Vagina (tissue), 2 donors: ENCODE measurements around the gene SAC3D1. TPM values are rescaled to one million over a fixed set of nuclear protein-coding genes. Genes with fewer than 3 reads are reported as not detected.

Experiments used
- DNase-seq, 2 donors: peaks; one replicate each; pipeline ENCODE4 v3.0.0-alpha.2; 2017; ENCODE audit errors: extremely low spot score in 2 of 2
- H3K27ac ChIP-seq: fragments of 200-600 bp; sonication (generic); one replicate; pipeline ENCODE4 v1.5.1; 2019
- H3K27me3 ChIP-seq: fragments of 200-600 bp; sonication (generic); one replicate; pipeline ENCODE4 v1.5.1; 2019
- H3K36me3 ChIP-seq, 2 donors: fragments of 200-600 bp; sonication (generic); one replicate each; pipeline ENCODE4 v1.5.1; 2017 to 2019
- H3K4me1 ChIP-seq: fragments of 200-600 bp; sonication (generic); one replicate; pipeline ENCODE4 v1.5.1; 2019
- H3K4me3 ChIP-seq, 2 donors: fragments of 200-600 bp; sonication (generic); 1 replicate in 1 of 2; 2 replicates in 1 of 2; pipeline ENCODE4 v1.5.1; 2016 to 2019
- H3K9me3 ChIP-seq: fragments of 200-600 bp; sonication (generic); one replicate; pipeline ENCODE4 v1.5.1; 2019
- CTCF ChIP-seq, 3 experiments: fragments of 450-650 bp in 2 of 3; fragments of 200-600 bp in 1 of 3; sonication (generic) in 1 of 3; IDR thresholded peaks; one replicate each; pipeline ENCODE4 v1.5.1; 2017 to 2019; ENCODE audit warnings: antibody characterized with exemption in 3 of 3, mild to moderate bottlenecking in 2 of 3, moderate library complexity in 2 of 3
- POLR2A ChIP-seq, 2 donors: fragments of 450-650 bp; IDR thresholded peaks; one replicate each; pipeline ENCODE4 v1.6.1; 2017; ENCODE audit warnings: antibody characterized with exemption in 2 of 2, mild to moderate bottlenecking in 2 of 2, moderate library complexity in 2 of 2
- POLR2AphosphoS5 ChIP-seq, 2 donors: sonication (generic); formaldehyde crosslinking; IDR thresholded peaks; one replicate each; pipeline ENCODE4 v1.9.0; 2017; ENCODE audit warnings: antibody characterized with exemption in 2 of 2, mild to moderate bottlenecking in 2 of 2, low read depth in 1 of 2; ENCODE audit not compliant: insufficient read depth in 1 of 2
- intact Hi-C: fragments of 100-400 bp; cut with DNase I; formaldehyde crosslinking; loops from one replicate; pipeline ENCODE4 v1.15.1; 2023
- total RNA-seq: library from RNA; depleted of rRNA; stranded (reverse); fragments of >200 nt; gene quantifications from one replicate; pipeline ENCODE4 v1.2.3, GENCODE V29; 2016

SAC3D1 gene
- total RNA-seq, 1 donor from 2014 or later = 11.8 TPM

- no peak for TF ChIP-seq CTCF (IDR thresholded peaks at IDR 0.05)
- no peak for TF ChIP-seq POLR2A (IDR thresholded peaks at IDR 0.05)
- no peak for TF ChIP-seq POLR2AphosphoS5 (IDR thresholded peaks at IDR 0.05; ENCODE audit: insufficient read depth in 1 of 2, low read depth in 1 of 2)
- H3K4me1 ChIP-seq = peaks cover 19% of the 10 kb centered on the region
- H3K27me3 ChIP-seq = no peaks in the 10 kb centered on the region
- H3K36me3 ChIP-seq = peaks cover 0 to 8% of the 10 kb centered on the region in 2 donors
- H3K4me3 ChIP-seq = peak overlapping the region; percentile 72 to 74
- no peak for DNase-seq
- no peaks in the 10 kb centered on the region for H3K9me3 ChIP-seq
- peak overlapping the region; percentile 98 for H3K27ac ChIP-seq
- intact Hi-C loops = loop anchor here (5.0 kb wide), 1 partner anchor 103 kb away; the partner anchor contains the start of gene ZNHIT2
Measured at GRCh38 chr11:65014726-65015227, 26.2 kb upstream of the SAC3D1 start.

GRCh38 chr11:65016705-65017104, 24.3 kb upstream of the SAC3D1 start:
- no peak overlapping the region for H3K27ac ChIP-seq
- no peak for DNase-seq
- H3K9me3 ChIP-seq = no peaks in the 10 kb centered on the region
- H3K36me3 ChIP-seq = peaks cover 0 to 16% of the 10 kb centered on the region in 2 donors
- H3K4me3 ChIP-seq = no peak overlapping the region
- H3K4me1 ChIP-seq = peaks cover 19% of the 10 kb centered on the region
- intact Hi-C loops = no loop called here
- TF ChIP-seq CTCF (IDR thresholded peaks at IDR 0.05) = no peak
- TF ChIP-seq POLR2AphosphoS5 (IDR thresholded peaks at IDR 0.05; ENCODE audit: insufficient read depth in 1 of 2, low read depth in 1 of 2) = no peak
- no peak for TF ChIP-seq POLR2A (IDR thresholded peaks at IDR 0.05)
- H3K27me3 ChIP-seq = no peaks in the 10 kb centered on the region

- Histone ChIP-seq H3K36me3 (peaks cover 0 to 23% of the 10 kb centered on the region in 2 donors), H3K9me3 (no peaks in the 10 kb centered on the region), H3K27ac (no peak overlapping the region), H3K4me3 (no peak overlapping the region), H3K27me3 (no peaks in the 10 kb centered on the region), H3K4me1 (peaks cover 17% of the 10 kb centered on the region)
- DNase-seq = no peak
- TF ChIP-seq POLR2AphosphoS5 (IDR thresholded peaks at IDR 0.05; ENCODE audit: insufficient read depth in 1 of 2, low read depth in 1 of 2) = no peak
- intact Hi-C loops = no loop called here
Measured at GRCh38 chr11:65017937-65018336, 23.1 kb upstream of the SAC3D1 start.

GRCh38 chr11:65019824-65020223, 21.2 kb upstream of the SAC3D1 start:
- Histone ChIP-seq H3K4me3 (no peak overlapping the region), H3K9me3 (no peaks in the 10 kb centered on the region), H3K4me1 (peaks cover 8% of the 10 kb centered on the region), H3K27ac (no peak overlapping the region), H3K36me3 (peaks cover 0 to 23% of the 10 kb centered on the region in 2 donors), H3K27me3 (no peaks in the 10 kb centered on the region)
- no peak for TF ChIP-seq CTCF (IDR thresholded peaks at IDR 0.05)
- no peak for TF ChIP-seq POLR2A (IDR thresholded peaks at IDR 0.05)
- no peak for TF ChIP-seq POLR2AphosphoS5 (IDR thresholded peaks at IDR 0.05; ENCODE audit: insufficient read depth in 1 of 2, low read depth in 1 of 2)
- no peak for DNase-seq
- intact Hi-C loops = no loop called here

- Histone ChIP-seq H3K4me1 (no peaks in the 10 kb centered on the region), H3K9me3 (no peaks in the 10 kb centered on the region), H3K4me3 (no peak overlapping the region), H3K36me3 (peaks cover 0 to 23% of the 10 kb centered on the region in 2 donors), H3K27ac (no peak overlapping the region), H3K27me3 (no peaks in the 10 kb centered on the region)
- no peak for DNase-seq
- intact Hi-C loops = no loop called here
- TF ChIP-seq CTCF (IDR thresholded peaks at IDR 0.05) = no peak
- TF ChIP-seq POLR2A (IDR thresholded peaks at IDR 0.05) = no peak
- no peak for TF ChIP-seq POLR2AphosphoS5 (IDR thresholded peaks at IDR 0.05; ENCODE audit: insufficient read depth in 1 of 2, low read depth in 1 of 2)
Measured at GRCh38 chr11:65021003-65021402, 20.0 kb upstream of the SAC3D1 start.
